ENCODE measurements around the gene OR13F1. TPM values are rescaled to one million over a fixed set of nuclear protein-coding genes. Genes with fewer than 3 reads are reported as not detected.
"Not testable (repeated sequence)": the region's sequence is repeated elsewhere in the genome, so short reads cannot be mapped to it uniquely, and the experiment has no call there.

Gene OR13F1
- total RNA-seq, 1 donor, result not detected

- DNase-seq (ENCODE audit: low read depth), result no peak
- TF ChIP-seq, protein P1, sequence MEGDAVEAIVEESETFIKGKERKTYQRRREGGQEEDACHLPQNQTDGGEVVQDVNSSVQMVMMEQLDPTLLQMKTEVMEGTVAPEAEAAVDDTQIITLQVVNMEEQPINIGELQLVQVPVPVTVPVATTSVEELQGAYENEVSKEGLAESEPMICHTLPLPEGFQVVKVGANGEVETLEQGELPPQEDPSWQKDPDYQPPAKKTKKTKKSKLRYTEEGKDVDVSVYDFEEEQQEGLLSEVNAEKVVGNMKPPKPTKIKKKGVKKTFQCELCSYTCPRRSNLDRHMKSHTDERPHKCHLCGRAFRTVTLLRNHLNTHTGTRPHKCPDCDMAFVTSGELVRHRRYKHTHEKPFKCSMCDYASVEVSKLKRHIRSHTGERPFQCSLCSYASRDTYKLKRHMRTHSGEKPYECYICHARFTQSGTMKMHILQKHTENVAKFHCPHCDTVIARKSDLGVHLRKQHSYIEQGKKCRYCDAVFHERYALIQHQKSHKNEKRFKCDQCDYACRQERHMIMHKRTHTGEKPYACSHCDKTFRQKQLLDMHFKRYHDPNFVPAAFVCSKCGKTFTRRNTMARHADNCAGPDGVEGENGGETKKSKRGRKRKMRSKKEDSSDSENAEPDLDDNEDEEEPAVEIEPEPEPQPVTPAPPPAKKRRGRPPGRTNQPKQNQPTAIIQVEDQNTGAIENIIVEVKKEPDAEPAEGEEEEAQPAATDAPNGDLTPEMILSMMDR (IDR thresholded peaks at IDR 0.05; ENCODE audit: insufficient read depth, low read depth, low read length), result no peak
- no peak overlapping the region for H3K4me3 ChIP-seq (ENCODE audit: low read depth, low read length)
These were observed 9.3 kb upstream of the OR13F1 start for GRCh38 chr9:104494808-104495207.

DNA sequence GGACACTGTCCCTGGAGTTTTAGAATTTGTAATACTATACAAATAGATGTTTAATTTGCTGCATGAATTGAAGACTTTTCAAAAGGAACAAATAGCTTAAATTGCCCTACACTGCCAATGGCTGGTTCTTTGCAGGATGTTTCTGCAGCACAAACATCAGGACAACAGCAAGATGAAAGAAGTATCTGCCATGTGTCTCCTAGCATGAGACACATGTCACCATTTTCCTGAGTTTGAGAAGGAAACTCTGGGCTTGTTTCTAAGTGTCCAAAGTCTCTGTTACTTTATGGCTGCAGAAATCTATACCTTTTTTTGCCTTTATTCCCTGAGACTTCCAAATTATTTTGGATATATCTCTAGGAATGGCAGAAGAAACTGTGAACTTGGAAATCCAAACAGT is 623 bp upstream of the OR13F1 start:
- no peak for DNase-seq (ENCODE audit: low read depth)
- TF ChIP-seq, protein P1 (IDR thresholded peaks at IDR 0.05; ENCODE audit: insufficient read depth, low read depth, low read length), result no peak
- H3K4me3 ChIP-seq (ENCODE audit: low read depth, low read length), result no peak overlapping the region

- no peak overlapping the region for H3K4me3 ChIP-seq (ENCODE audit: low read depth, low read length)
- DNase-seq (ENCODE audit: low read depth), result no peak
- TF ChIP-seq, protein P1 (IDR thresholded peaks at IDR 0.05; ENCODE audit: insufficient read depth, low read depth, low read length), result no peak
These were observed 2.5 kb downstream of the OR13F1 start for GRCh38 chr9:104506565-104506964.

GRCh38 chr9:104514901-104515300 is 10.8 kb downstream of the OR13F1 start:
- H3K4me3 ChIP-seq (ENCODE audit: low read depth, low read length), result no peak overlapping the region
- no peak for DNase-seq (ENCODE audit: low read depth)
- TF ChIP-seq, protein P1 (IDR thresholded peaks at IDR 0.05; ENCODE audit: insufficient read depth, low read depth, low read length), result no peak

DNA sequence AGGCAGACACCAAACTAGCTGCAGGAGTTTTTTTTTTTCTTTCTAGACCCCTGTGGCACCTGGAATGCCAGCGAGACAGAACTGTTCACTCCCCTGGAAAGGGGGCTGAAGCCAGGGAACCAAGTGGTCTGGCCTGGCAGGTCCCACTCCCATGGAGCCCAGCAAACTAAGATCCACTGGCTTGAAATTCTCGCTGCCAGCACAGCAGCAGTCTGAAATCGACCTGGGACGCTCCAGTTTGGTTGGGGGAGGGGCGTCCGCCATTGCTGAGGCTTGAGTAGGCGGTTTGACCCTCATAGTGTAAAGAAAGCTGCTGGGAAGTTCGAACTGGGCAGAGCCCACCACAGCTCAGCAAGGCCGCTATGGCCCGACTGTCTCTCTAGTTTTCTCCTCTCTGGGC is 16.2 kb downstream of the OR13F1 start:
- not testable (repeated sequence) for H3K4me3 ChIP-seq (ENCODE audit: low read depth, low read length); DNase-seq (ENCODE audit: low read depth)

DNA sequence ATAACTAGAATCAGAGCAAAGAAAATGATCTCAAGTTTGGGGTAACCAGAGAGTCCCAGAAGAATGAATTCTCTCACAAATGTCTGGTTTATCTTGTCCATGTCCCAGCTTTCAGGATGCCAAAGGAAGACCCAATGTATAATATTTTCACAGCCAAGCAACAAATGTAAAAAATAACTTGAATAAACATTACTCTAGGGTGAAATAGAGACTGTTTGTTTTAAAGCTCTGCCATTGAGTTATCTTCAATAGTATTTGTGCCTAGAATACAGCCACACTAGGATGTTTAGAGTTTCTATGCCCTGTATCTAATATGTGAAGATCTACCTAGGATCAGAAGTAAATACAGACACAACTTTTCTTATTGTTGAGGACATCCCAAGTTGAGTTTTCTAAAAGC is 23.0 kb downstream of the OR13F1 start, which contains the start of gene OR13C4:
Gene OR13C4, minus strand, starts transcription at position 101 of the 400 bp plus-strand sequence. Its CDS starts 0 bp downstream, at position 101.
- no peak within 1 kb of the TSS for H3K4me3 ChIP-seq (ENCODE audit: low read depth, low read length)
- DNase-seq (ENCODE audit: low read depth), result no peak
- TF ChIP-seq, protein P1 (IDR thresholded peaks at IDR 0.05; ENCODE audit: insufficient read depth, low read depth, low read length), result no peak

GRCh38 chr9:104536756-104537155 is 32.7 kb downstream of the OR13F1 start, which contains the start of gene OR13C3:
Gene OR13C3 (minus strand): TSS chr9:104536856. CDS start chr9:104536723, 133 bp downstream.
- no peak within 1 kb of the TSS for H3K4me3 ChIP-seq (ENCODE audit: low read depth, low read length)
- TF ChIP-seq, protein P1 (IDR thresholded peaks at IDR 0.05; ENCODE audit: insufficient read depth, low read depth, low read length), result no peak
- no peak for DNase-seq (ENCODE audit: low read depth)

Measured in fibroblast of villous mesenchyme (primary cell).